ENCODE measurements around the gene SECISBP2. TPM values are rescaled to one million over a fixed set of nuclear protein-coding genes. Genes with fewer than 3 reads are reported as not detected.

SECISBP2 gene
- total and polyA plus RNA-seq, 2 of the 13 experiments (the other 11 are each of a cell fraction or from before 2014, with no cell fraction given), result 32.4 to 38.0 TPM

DNA sequence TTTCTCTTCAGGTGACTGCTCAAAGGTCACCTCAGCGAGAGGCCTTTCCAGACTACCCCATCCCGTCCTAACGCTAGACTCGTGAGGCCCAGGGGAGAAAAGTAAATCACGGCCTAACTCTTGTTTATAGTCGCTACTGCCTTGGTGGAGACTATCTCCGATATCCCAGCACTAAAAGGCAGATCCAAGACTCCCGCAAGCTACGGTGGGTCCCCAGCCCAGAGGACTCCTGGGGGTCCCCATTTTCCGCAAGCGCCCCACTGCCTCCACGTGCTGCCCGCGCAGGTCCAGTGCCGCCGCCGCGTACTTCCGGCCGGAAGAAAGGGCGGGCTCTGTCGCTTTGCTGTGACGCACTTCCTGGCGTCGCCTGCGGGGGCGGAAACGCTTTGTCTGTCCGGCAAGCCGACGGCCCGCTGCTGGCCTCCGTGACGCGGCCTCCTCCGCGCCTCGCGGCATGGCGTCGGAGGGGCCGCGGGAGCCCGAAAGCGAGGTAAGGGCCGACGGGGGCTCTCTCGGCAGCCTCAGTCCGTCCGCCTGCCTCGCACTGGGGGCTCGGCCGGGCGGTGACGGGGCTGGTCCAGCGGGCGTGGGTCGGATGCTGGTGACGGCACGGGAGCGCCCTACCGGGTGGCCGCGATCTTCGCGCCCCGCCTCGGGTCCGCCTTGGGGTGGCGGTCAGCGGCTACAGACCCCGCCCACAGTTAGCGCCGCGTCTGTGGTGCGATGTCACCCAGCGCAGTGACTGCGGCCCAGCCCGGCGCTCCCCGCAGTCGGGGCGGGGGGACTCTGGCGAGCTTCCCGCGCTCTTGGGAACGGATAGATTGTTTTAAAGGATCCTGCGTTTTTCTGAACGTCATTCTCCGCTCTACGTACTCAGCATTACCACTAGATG is at the start of gene SECISBP2 (continued):
- TF ChIP-seq SP5 (CRISPR knock-in tag; IDR thresholded peaks at IDR 0.05; ENCODE audit: borderline replicate concordance, low read depth) (peak; percentile 33), HOXA3 (CRISPR knock-in tag; IDR thresholded peaks at IDR 0.05) (peak; percentile 96), THAP7 (CRISPR knock-in tag; IDR thresholded peaks at IDR 0.05) (peak; percentile 91), SRSF4 (IDR thresholded peaks at IDR 0.05; ENCODE audit: low read depth, low read length, poor library complexity, severe bottlenecking) (no peak), ZKSCAN1 (IDR thresholded peaks at IDR 0.05; ENCODE audit: low read length) (no peak), ZNF3 (CRISPR knock-in tag; IDR thresholded peaks at IDR 0.05) (no peak), ZFP82 (CRISPR knock-in tag; IDR thresholded peaks at IDR 0.05; ENCODE audit: borderline replicate concordance) (peak; percentile 84; the same call in 1 of the 2 replicates), SCMH1 (CRISPR knock-in tag; IDR thresholded peaks at IDR 0.05; ENCODE audit: borderline replicate concordance) (no peak), ZNF891 (CRISPR knock-in tag; IDR thresholded peaks at IDR 0.05) (peak; percentile 95), HIVEP1 (CRISPR knock-in tag; IDR thresholded peaks at IDR 0.05) (peak; percentile 83), GZF1 (CRISPR knock-in tag; IDR thresholded peaks at IDR 0.05) (peak; percentile 82), MTF2 (CRISPR knock-in tag; IDR thresholded peaks at IDR 0.05; ENCODE audit: borderline replicate concordance) (no peak), ZNF180 (CRISPR knock-in tag; IDR thresholded peaks at IDR 0.05; ENCODE audit: borderline replicate concordance, low read depth) (0 out of 2 replicates have a peak, but pooled peaks have one; percentile 62), RFX5 (IDR thresholded peaks at IDR 0.05; ENCODE audit: low read depth, low read length) (peak; percentile 63), NPAS2 (CRISPR knock-in tag; IDR thresholded peaks at IDR 0.05; ENCODE audit: borderline replicate concordance) (no peak), ZNF510 (CRISPR knock-in tag; IDR thresholded peaks at IDR 0.05; ENCODE audit: low read depth) (no peak), CHD2 (IDR thresholded peaks at IDR 0.05; ENCODE audit: low read depth, low read length) (no peak; the same call in 1 of the 2 replicates), CREB1 (IDR thresholded peaks at IDR 0.05) (peak; percentile 97), CREB1 (CRISPR knock-in tag; IDR thresholded peaks at IDR 0.05) (peak; percentile 97), HOXA5 (CRISPR knock-in tag; IDR thresholded peaks at IDR 0.05) (peak; percentile 74)
- TF ChIP-seq, protein P1, sequence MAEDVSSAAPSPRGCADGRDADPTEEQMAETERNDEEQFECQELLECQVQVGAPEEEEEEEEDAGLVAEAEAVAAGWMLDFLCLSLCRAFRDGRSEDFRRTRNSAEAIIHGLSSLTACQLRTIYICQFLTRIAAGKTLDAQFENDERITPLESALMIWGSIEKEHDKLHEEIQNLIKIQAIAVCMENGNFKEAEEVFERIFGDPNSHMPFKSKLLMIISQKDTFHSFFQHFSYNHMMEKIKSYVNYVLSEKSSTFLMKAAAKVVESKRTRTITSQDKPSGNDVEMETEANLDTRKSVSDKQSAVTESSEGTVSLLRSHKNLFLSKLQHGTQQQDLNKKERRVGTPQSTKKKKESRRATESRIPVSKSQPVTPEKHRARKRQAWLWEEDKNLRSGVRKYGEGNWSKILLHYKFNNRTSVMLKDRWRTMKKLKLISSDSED (CRISPR knock-in tag; IDR thresholded peaks at IDR 0.05), result no peak
- TF ChIP-seq, protein P2, sequence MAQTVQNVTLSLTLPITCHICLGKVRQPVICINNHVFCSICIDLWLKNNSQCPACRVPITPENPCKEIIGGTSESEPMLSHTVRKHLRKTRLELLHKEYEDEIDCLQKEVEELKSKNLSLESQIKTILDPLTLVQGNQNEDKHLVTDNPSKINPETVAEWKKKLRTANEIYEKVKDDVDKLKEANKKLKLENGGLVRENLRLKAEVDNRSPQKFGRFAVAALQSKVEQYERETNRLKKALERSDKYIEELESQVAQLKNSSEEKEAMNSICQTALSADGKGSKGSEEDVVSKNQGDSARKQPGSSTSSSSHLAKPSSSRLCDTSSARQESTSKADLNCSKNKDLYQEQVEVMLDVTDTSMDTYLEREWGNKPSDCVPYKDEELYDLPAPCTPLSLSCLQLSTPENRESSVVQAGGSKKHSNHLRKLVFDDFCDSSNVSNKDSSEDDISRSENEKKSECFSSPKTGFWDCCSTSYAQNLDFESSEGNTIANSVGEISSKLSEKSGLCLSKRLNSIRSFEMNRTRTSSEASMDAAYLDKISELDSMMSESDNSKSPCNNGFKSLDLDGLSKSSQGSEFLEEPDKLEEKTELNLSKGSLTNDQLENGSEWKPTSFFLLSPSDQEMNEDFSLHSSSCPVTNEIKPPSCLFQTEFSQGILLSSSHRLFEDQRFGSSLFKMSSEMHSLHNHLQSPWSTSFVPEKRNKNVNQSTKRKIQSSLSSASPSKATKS (CRISPR knock-in tag; IDR thresholded peaks at IDR 0.05), result peak; percentile 24; the same call in 1 of the 2 replicates
- TF ChIP-seq, protein P3, sequence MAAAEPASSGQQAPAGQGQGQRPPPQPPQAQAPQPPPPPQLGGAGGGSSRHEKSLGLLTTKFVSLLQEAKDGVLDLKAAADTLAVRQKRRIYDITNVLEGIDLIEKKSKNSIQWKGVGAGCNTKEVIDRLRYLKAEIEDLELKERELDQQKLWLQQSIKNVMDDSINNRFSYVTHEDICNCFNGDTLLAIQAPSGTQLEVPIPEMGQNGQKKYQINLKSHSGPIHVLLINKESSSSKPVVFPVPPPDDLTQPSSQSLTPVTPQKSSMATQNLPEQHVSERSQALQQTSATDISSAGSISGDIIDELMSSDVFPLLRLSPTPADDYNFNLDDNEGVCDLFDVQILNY (CRISPR knock-in tag; conservative IDR thresholded peaks at IDR 0.05), result peak; percentile 85
- TF ChIP-seq, protein P4, sequence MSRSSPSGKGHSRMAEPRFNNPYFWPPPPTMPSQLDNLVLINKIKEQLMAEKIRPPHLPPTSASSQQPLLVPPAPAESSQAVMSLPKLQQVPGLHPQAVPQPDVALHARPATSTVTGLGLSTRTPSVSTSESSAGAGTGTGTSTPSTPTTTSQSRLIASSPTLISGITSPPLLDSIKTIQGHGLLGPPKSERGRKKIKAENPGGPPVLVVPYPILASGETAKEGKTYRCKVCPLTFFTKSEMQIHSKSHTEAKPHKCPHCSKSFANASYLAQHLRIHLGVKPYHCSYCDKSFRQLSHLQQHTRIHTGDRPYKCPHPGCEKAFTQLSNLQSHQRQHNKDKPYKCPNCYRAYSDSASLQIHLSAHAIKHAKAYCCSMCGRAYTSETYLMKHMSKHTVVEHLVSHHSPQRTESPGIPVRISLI (CRISPR knock-in tag; IDR thresholded peaks at IDR 0.05; ENCODE audit: borderline replicate concordance), result no peak
